Upper lobe of left lung (tissue), 4 donors: ENCODE data around the gene TMEM203.

ENCODE experiments used
- CTCF ChIP-seq, 6 experiments: fragments of 450-650 bp in 4 of 6; fragments of 200-600 bp in 2 of 6; sonication (generic) in 2 of 6; IDR thresholded peaks; one replicate each; pipeline ENCODE4 v1.5.1; 2016 to 2019; ENCODE audit warnings: antibody characterized with exemption in 6 of 6
- POLR2A ChIP-seq, 4 donors: fragments of 450-650 bp; IDR thresholded peaks; one replicate each; pipeline ENCODE4 v1.5.1; 2016 to 2017; ENCODE audit warnings: antibody characterized with exemption in 4 of 4, mild to moderate bottlenecking in 2 of 4

DNA sequence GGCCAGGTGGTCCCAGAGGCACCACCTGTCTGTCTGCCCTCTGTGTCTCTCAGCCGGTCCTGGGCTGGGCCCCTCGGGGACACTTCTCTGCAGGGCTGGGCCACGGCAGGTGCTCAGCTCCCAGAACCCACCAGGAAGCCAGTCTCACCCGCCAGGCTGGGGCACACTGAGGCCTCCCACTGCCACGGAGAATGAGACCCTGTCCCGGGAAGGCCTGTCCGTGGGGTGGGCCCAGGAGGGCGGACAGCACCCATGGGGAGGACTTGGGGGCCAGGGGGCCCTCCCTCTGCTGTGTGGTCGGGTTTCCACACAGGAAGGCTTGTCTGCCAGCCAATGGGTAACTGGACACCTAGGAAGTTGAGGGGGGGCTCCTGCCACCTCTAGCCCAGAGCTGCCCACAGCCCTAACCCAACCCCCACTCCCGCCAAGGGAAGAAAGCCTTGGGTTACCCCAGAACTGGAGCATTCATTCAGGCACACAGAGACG lies 31.5 kb upstream of the TMEM203 start:
- TF ChIP-seq POLR2A (IDR thresholded peaks at IDR 0.05) (no peak), CTCF (IDR thresholded peaks at IDR 0.05) (no peak)
